Stimulated activated CD4-positive, alpha-beta T cell treated with anti-CD3 and anti-CD28 coated beads, Interleukin-12 subunit alpha, Interleukin-12 subunit beta, amount 100 ng/mL, for 48 hours (primary cell): Measurements from ENCODE around the gene CHP1.
A peak's percentile ranks its signal among the peaks of the same experiment; 100 is the strongest.
"Not testable (repeated sequence)": the region's sequence is repeated elsewhere in the genome, so short reads cannot be mapped to it uniquely, and the experiment has no call there.

Source experiments
- DNase-seq, 3 donors: peaks; one replicate each; pipeline ENCODE4 v3.0.0-alpha.2; 2020; ENCODE audit warnings: low read depth in 2 of 3, low spot score in 1 of 3

CHP1 gene

GRCh38 chr15:41230650-41231421, at the start of gene CHP1, which contains the start of gene EXD1:
TSS of gene CHP1 (plus strand) at chr15:41231268. CDS start at chr15:41231383, 115 bp downstream.
TSS of gene EXD1 (minus strand) at chr15:41230757. CDS start at chr15:41226575, 4,182 bp downstream.
- DNase-seq = peak; percentile 92 to 97 (median 95)

- no peak for DNase-seq
These were observed 48.8 kb upstream of the CHP1 start for GRCh38 chr15:41182266-41182665.

GRCh38 chr15:41183581-41183980, 47.5 kb upstream of the CHP1 start:
- no peak for DNase-seq

- no peak for DNase-seq
These were observed 36.6 kb upstream of the CHP1 start for GRCh38 chr15:41194444-41194843.

GRCh38 chr15:41199470-41199869, 31.6 kb upstream of the CHP1 start:
- DNase-seq = no peak

- no peak for DNase-seq
These were observed 27.7 kb upstream of the CHP1 start for GRCh38 chr15:41203395-41203794.

- no peak for DNase-seq
These were observed 25.8 kb upstream of the CHP1 start for GRCh38 chr15:41205315-41205714.

GRCh38 chr15:41207687-41208448, 23.2 kb upstream of the CHP1 start:
- DNase-seq = no peak

GRCh38 chr15:41215708-41216107, 15.4 kb upstream of the CHP1 start:
- DNase-seq = no peak

- no peak for DNase-seq
These were observed 12.2 kb upstream of the CHP1 start for GRCh38 chr15:41218851-41219250.

- DNase-seq = no peak
These were observed 11.7 kb upstream of the CHP1 start for GRCh38 chr15:41219381-41219780.

GRCh38 chr15:41230345-41230649, 771 bp upstream of the CHP1 start:
- no peak for DNase-seq

GRCh38 chr15:41231422-41232226, 556 bp downstream of the CHP1 start:
- DNase-seq = no peak

- DNase-seq = no peak
These were observed 2.3 kb downstream of the CHP1 start for GRCh38 chr15:41233367-41233771.

- DNase-seq = not testable (repeated sequence)
These were observed 4.2 kb downstream of the CHP1 start for GRCh38 chr15:41235228-41235627.

- no peak for DNase-seq
These were observed 4.9 kb downstream of the CHP1 start for GRCh38 chr15:41235929-41236328.

GRCh38 chr15:41238100-41238499, 7.0 kb downstream of the CHP1 start:
- DNase-seq = no peak

GRCh38 chr15:41241221-41241964, 10.3 kb downstream of the CHP1 start:
- DNase-seq = no peak

GRCh38 chr15:41250745-41251144, 19.7 kb downstream of the CHP1 start:
- DNase-seq = not testable (repeated sequence)

GRCh38 chr15:41251411-41251810, 20.3 kb downstream of the CHP1 start:
- no peak for DNase-seq

- no peak for DNase-seq
These were observed 23.5 kb downstream of the CHP1 start for GRCh38 chr15:41254560-41254959.
